Measurements from ENCODE around the gene SLC44A5. TPM values are rescaled to one million over a fixed set of nuclear protein-coding genes. Genes with fewer than 3 reads are reported as not detected.

The SLC44A5 gene
- total RNA-seq, 1 donor from 2014 or later = 1.2 TPM

GRCh38 chr1:75514270-75514669 lies 96.6 kb downstream of the SLC44A5 start:
- TF ChIP-seq CTCF (IDR thresholded peaks at IDR 0.05) (no peak), POLR2AphosphoS5 (IDR thresholded peaks at IDR 0.05; ENCODE audit: insufficient read depth in 1 of 2, low read depth in 1 of 2) (no peak), POLR2A (IDR thresholded peaks at IDR 0.05) (no peak)
- Histone ChIP-seq H3K27ac (no peak overlapping the region), H3K9me3 (no peaks in the 10 kb centered on the region), H3K36me3 (no peaks in the 10 kb centered on the region), H3K4me3 (no peak overlapping the region), H3K4me1 (no peaks in the 10 kb centered on the region), H3K27me3 (no peaks in the 10 kb centered on the region)
- DNase-seq (ENCODE audit: extremely low spot score in 2 of 2) = no peak
- intact Hi-C loops (cut with DNase I) = no loop called here

- no peak for DNase-seq (ENCODE audit: extremely low spot score in 2 of 2)
- H3K9me3 ChIP-seq = no peaks in the 10 kb centered on the region
- H3K36me3 ChIP-seq = no peaks in the 10 kb centered on the region
- intact Hi-C loops (cut with DNase I) = no loop called here
- no peaks in the 10 kb centered on the region for H3K4me1 ChIP-seq
- no peaks in the 10 kb centered on the region for H3K27me3 ChIP-seq
- no peak overlapping the region for H3K4me3 ChIP-seq
- TF ChIP-seq POLR2A (IDR thresholded peaks at IDR 0.05) (no peak), POLR2AphosphoS5 (IDR thresholded peaks at IDR 0.05; ENCODE audit: insufficient read depth in 1 of 2, low read depth in 1 of 2) (no peak), CTCF (IDR thresholded peaks at IDR 0.05) (no peak)
- no peak overlapping the region for H3K27ac ChIP-seq
These were observed 103.9 kb downstream of the SLC44A5 start for GRCh38 chr1:75506976-75507375.

- Histone ChIP-seq H3K9me3 (no peaks in the 10 kb centered on the region), H3K27me3 (no peaks in the 10 kb centered on the region), H3K4me3 (no peak overlapping the region), H3K36me3 (no peaks in the 10 kb centered on the region), H3K27ac (no peak overlapping the region), H3K4me1 (no peaks in the 10 kb centered on the region)
- intact Hi-C loops (cut with DNase I) = no loop called here
- no peak for DNase-seq (ENCODE audit: extremely low spot score in 2 of 2)
- no peak for TF ChIP-seq CTCF (IDR thresholded peaks at IDR 0.05)
- no peak for TF ChIP-seq POLR2A (IDR thresholded peaks at IDR 0.05)
- no peak for TF ChIP-seq POLR2AphosphoS5 (IDR thresholded peaks at IDR 0.05; ENCODE audit: insufficient read depth in 1 of 2, low read depth in 1 of 2)
These were observed 107.5 kb downstream of the SLC44A5 start for GRCh38 chr1:75503221-75503974.

- TF ChIP-seq POLR2A (IDR thresholded peaks at IDR 0.05) (no peak), POLR2AphosphoS5 (IDR thresholded peaks at IDR 0.05; ENCODE audit: insufficient read depth in 1 of 2, low read depth in 1 of 2) (no peak), CTCF (IDR thresholded peaks at IDR 0.05) (no peak)
- Histone ChIP-seq H3K4me1 (no peaks in the 10 kb centered on the region), H3K36me3 (no peaks in the 10 kb centered on the region), H3K27me3 (no peaks in the 10 kb centered on the region), H3K4me3 (no peak overlapping the region), H3K9me3 (no peaks in the 10 kb centered on the region), H3K27ac (no peak overlapping the region)
- intact Hi-C loops (cut with DNase I) = no loop called here
- no peak for DNase-seq (ENCODE audit: extremely low spot score in 2 of 2)
These were observed 108.1 kb downstream of the SLC44A5 start for GRCh38 chr1:75502776-75503175.

GRCh38 chr1:75501577-75502295 lies 109.2 kb downstream of the SLC44A5 start:
- H3K4me1 ChIP-seq = no peaks in the 10 kb centered on the region
- H3K4me3 ChIP-seq = no peak overlapping the region
- DNase-seq (ENCODE audit: extremely low spot score in 2 of 2) = no peak
- H3K27me3 ChIP-seq = no peaks in the 10 kb centered on the region
- no peak overlapping the region for H3K27ac ChIP-seq
- no peaks in the 10 kb centered on the region for H3K36me3 ChIP-seq
- no peaks in the 10 kb centered on the region for H3K9me3 ChIP-seq
- intact Hi-C loops (cut with DNase I) = no loop called here
- no peak for TF ChIP-seq POLR2AphosphoS5 (IDR thresholded peaks at IDR 0.05; ENCODE audit: insufficient read depth in 1 of 2, low read depth in 1 of 2)
